Activated T-helper 2 cell treated with anti-CD3 and anti-CD28 coated beads, Interferon-gamma antibody, Interleukin-2, Interleukin-4, amounts not matched to agents 10 μg/mL and 5 μg/mL and 100 μg/mL, durations not matched to agents 14 hours and 24 hours and 36 hours (primary cell): ENCODE measurements around the gene SNAI3. TPM values are rescaled to one million over a fixed set of nuclear protein-coding genes. Genes with fewer than 3 reads are reported as not detected.
A peak's percentile ranks its signal among the peaks of the same experiment; 100 is the strongest.

Experiments used
- DNase-seq: peaks from one replicate; pipeline ENCODE4 v3.0.0; 2021; ENCODE audit warnings: low spot score
- H3K27ac Mint-ChIP-seq: one replicate; pipeline ENCODE4 v1.8.0; 2021; ENCODE audit warnings: mixed read lengths
- H3K27me3 Mint-ChIP-seq: one replicate; pipeline ENCODE4 v1.8.0; 2021; ENCODE audit warnings: low read depth, mixed read lengths
- H3K36me3 Mint-ChIP-seq: one replicate; pipeline ENCODE4 v1.8.0; 2021; ENCODE audit warnings: low read depth, mixed read lengths
- H3K4me1 Mint-ChIP-seq: one replicate; pipeline ENCODE4 v1.8.0; 2021; ENCODE audit warnings: low read depth, mixed read lengths
- H3K4me3 Mint-ChIP-seq: one replicate; pipeline ENCODE4 v1.8.0; 2021; ENCODE audit warnings: low read depth, mild to moderate bottlenecking, moderate library complexity, mixed read lengths
- H3K9me3 Mint-ChIP-seq: one replicate; pipeline ENCODE4 v1.8.0; 2021; ENCODE audit warnings: mixed read lengths
- intact Hi-C: fragments of 100-400 bp; cut with micrococcal nuclease; formaldehyde crosslinking; loops from one replicate; pipeline ENCODE4 v1.15.1; 2023
- total RNA-seq: library from RNA; stranded (reverse); gene quantifications from 2 replicates; pipeline ENCODE4 v1.2.3, GENCODE V29; 2022

Gene SNAI3
- total RNA-seq, 1 donor from 2014 or later, result 2.0 TPM

DNA sequence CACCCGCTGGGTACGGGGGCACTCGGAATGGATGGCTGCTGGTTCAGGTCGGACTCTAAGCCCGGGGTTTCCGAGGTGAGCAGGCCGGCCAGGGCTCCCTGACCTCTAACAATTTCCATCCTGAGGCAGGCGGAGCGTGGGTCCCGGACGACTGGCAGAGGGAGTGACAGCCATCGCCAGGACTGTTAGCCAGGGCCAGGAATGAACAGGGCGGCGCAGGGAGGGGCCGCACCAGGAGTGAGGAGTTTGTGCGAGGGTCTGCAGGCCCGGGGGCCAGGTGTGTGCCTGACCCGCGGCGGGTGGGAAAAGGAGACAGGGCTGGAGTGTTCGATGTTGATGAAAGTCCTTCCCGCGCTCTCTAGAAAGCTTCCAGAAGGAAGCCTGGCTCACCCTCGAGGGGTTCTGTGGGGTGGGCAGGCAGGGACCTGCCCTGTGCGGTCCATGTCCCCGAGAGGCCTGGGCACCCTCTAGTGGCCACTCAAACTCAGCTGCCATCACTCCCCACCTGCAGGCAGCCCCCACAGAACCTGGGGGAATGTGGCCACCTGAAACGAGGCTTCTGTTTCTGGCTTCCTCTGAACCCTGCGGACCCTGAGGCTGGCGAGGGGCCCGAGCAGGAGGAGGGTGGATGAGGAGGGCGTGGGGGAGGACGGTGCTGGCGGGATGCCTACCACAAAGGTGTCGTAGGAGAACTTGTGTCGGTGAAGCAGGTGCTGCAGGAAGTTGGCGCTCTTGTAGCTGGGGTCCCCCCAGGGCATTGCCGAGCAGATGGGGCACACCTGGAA is 11.7 kb upstream of the SNAI3 start:
- no peak for DNase-seq
- Mint-ChIP-seq H3K4me3 (no peak overlapping the region), H3K27ac (no peak overlapping the region), H3K9me3 (no peaks in the 10 kb centered on the region), H3K27me3 (no peaks in the 10 kb centered on the region), H3K36me3 (peaks cover 33% of the 10 kb centered on the region), H3K4me1 (peaks cover 30% of the 10 kb centered on the region)
- intact Hi-C loops, result no loop called here

DNA sequence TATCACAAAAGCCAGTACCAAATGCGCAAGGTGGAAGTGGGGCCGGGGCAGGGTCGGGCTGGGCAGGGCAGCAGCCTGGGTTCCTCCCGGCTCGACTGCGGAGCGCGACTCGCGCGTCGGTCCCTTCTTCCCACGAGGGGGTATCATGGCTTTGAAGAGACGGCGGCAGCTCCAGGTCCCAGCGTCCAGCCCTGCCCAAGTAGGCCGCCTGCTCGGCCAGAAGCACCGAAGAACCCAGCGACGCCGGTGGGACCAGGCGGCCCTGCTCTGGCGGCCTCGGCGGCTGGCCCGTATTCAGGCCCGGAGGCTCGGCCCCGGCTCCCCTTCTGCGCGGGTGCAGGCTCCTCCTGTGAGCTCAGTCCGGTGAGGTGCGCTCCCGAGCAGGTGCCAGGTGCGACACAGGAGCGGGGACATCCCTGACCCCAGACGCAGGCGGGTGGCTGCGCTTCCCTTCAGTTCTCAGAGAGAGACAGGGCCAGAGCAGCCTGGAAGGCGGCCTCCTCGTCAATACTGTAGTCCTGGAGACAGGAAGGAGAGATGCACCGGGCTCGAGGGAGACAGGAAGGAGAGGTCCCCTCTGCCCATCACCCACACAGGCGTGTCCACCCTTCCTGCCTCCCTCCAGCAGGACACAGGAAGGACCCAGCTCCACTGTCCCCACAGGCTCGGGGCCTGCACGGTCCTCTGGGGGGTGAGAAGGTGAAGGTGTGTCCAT is 11.0 kb upstream of the SNAI3 start:
- H3K27me3 Mint-ChIP-seq, result no peaks in the 10 kb centered on the region
- H3K36me3 Mint-ChIP-seq, result peaks cover 27% of the 10 kb centered on the region
- H3K27ac Mint-ChIP-seq, result no peak overlapping the region
- H3K4me3 Mint-ChIP-seq, result no peak overlapping the region
- no peaks in the 10 kb centered on the region for H3K9me3 Mint-ChIP-seq
- DNase-seq, result no peak
- intact Hi-C loops, result no loop called here
- H3K4me1 Mint-ChIP-seq, result peaks cover 26% of the 10 kb centered on the region

DNA sequence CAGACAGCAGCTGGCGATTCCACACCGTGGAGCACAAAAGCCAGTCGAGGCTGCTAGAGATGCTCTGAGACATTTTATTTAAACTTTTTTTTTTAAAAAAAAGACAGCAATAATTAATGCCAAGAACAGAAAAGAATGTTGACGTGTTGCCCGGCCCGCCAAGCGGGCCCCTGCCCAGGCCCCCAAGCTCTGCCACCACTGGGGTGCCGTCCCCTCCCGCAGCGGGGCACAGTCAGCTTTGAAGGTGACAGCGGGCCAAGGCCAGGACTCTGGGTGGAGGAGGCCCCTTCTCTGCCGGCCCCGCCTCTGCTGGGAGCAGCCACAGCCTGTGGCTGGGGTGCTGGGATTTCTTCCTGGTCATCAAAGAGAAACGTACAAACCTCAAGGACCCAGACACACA is 10.1 kb upstream of the SNAI3 start:
- no peaks in the 10 kb centered on the region for H3K9me3 Mint-ChIP-seq
- intact Hi-C loops, result no loop called here
- peaks cover 27% of the 10 kb centered on the region for H3K36me3 Mint-ChIP-seq
- H3K27me3 Mint-ChIP-seq, result no peaks in the 10 kb centered on the region
- H3K4me1 Mint-ChIP-seq, result peaks cover 24% of the 10 kb centered on the region
- no peak overlapping the region for H3K4me3 Mint-ChIP-seq
- no peak overlapping the region for H3K27ac Mint-ChIP-seq
- DNase-seq, result no peak

DNA sequence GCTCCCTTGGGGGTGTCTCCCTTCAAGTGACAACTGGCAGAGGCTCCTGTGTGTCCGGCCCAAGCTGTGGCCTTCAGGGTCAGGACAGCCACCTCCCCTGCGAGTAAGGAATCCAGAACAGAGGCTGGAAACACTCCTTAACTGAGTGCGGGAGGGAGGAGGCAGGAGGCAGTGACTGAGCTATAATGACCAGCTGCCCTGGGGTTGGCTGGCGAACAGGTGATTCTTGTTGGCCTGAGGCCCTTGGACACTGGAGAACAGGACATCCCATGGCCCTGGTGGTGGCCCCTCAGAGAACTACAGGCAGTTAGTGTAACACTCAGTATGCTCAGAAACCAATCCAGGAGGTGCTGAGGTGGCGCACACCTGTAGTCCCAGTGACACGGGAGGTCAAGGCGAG is 9.4 kb upstream of the SNAI3 start:
- no peak for DNase-seq
- no peaks in the 10 kb centered on the region for H3K27me3 Mint-ChIP-seq
- peaks cover 27% of the 10 kb centered on the region for H3K36me3 Mint-ChIP-seq
- H3K4me1 Mint-ChIP-seq, result peaks cover 26% of the 10 kb centered on the region
- intact Hi-C loops, result no loop called here
- no peak overlapping the region for H3K27ac Mint-ChIP-seq
- no peak overlapping the region for H3K4me3 Mint-ChIP-seq
- no peaks in the 10 kb centered on the region for H3K9me3 Mint-ChIP-seq

DNA sequence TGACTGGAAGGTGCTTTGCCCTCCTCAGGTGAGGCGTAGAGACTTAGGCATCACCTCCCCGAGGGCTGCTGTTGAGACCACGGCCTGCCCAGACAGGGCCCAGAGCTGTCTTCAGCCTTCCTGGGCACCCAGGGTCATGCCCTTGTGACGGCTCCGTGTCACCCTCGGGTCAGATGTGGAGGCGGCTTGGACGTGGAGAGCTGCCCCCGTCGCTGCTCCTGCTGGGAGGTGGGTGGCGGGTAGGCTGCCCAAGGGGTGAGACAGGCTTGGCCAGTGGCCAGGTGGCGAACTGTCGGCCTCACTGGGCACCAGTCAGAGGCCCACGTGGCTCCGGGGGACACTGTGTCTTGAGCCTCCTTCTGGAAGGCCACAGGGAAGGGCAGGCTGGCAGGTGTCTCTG is 8.9 kb upstream of the SNAI3 start:
- DNase-seq, result no peak
- H3K9me3 Mint-ChIP-seq, result no peaks in the 10 kb centered on the region
- peaks cover 27% of the 10 kb centered on the region for H3K4me1 Mint-ChIP-seq
- no peak overlapping the region for H3K27ac Mint-ChIP-seq
- H3K36me3 Mint-ChIP-seq, result peaks cover 23% of the 10 kb centered on the region
- intact Hi-C loops, result no loop called here
- no peaks in the 10 kb centered on the region for H3K27me3 Mint-ChIP-seq
- no peak overlapping the region for H3K4me3 Mint-ChIP-seq

DNA sequence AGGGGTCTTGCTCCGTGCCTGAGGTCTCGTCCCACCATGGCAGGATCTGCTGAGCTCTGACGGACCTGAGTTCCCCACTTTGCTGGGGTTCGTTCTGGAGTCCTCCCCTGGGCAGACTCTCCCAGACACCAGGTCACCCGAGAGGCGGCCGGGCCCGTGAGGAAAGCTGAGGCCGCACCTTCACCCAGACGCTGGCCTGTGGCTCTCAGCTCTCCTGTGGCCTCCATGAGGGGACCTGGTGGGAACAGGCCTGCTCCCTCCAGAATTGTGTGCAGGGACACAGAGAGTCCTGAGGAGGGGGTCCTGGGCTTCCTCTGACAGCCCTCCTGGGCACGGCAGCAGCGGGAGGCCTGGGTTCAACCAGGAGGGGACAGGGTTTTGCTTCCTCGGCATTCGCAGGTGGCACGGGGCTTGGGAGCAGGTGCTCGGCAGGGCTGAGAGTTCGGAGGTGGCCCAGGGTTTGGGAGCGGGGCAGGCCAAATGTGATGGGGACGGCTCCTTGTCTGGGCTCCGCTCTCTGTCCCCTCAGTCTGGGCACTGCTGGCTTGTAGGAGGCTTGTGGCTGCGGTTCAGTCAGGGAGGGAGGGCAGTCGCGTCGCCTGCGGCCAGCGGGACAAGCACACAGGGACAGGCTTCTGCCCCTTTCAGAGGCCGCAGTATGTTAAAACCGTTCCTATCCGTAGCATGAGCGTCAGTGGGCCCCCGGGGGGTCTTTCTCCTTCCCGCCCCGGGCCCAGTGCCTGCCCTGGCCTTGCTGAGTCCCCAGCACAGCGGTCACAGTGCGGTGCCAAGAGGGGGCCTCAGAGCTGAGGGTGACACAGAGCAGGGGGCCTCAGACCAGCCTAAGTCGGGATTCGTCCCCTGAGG is 8.1 kb upstream of the SNAI3 start:
- H3K36me3 Mint-ChIP-seq, result peaks cover 16% of the 10 kb centered on the region

DNA sequence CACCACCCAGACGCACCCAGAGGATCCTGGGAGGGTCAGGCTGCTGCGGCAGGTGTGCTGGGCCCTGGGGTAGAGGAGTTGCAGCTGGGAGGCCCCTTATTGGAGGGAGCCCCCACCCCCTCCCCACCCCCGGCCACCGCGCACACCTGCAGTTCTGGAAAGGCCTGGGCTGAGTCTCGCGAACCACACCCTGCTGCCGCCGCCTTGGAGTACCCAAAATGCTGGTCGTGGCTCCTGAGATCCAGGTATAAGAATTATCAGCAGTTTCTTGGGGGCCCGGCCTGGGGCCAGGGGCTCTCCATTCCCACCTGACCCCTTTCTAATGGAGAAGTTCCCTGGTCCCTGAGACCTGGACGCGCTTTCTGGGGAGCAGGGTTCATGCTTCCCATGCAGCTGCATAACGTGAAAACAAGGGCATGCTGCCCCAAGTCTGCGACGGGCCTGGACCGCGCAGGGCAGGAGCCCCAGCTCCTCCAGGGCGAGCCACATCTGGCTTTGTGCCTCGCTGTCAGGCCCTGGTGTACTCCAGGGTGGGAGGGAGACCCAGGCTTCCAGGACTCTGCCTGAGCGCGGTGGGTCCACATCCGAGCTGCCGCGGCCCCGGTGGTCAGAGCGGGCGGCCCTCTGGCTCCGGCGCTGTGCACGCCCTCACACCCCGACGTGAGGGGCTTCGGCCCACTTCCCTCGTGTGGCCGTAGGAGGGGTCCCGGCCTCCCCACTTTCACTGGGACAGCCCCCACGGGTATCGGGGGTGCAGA is 7.3 kb upstream of the SNAI3 start:
- H3K27ac Mint-ChIP-seq, result no peak overlapping the region
- no peak overlapping the region for H3K4me3 Mint-ChIP-seq
- no peaks in the 10 kb centered on the region for H3K27me3 Mint-ChIP-seq
- no peak for DNase-seq
- peaks cover 15% of the 10 kb centered on the region for H3K36me3 Mint-ChIP-seq
- H3K4me1 Mint-ChIP-seq, result peaks cover 18% of the 10 kb centered on the region
- no peaks in the 10 kb centered on the region for H3K9me3 Mint-ChIP-seq
- intact Hi-C loops, result no loop called here

More for the DNA sequence above, 8.1 kb upstream of the SNAI3 start:
- intact Hi-C loops, result no loop called here
- no peaks in the 10 kb centered on the region for H3K9me3 Mint-ChIP-seq
- no peak for DNase-seq
- no peak overlapping the region for H3K27ac Mint-ChIP-seq
- peaks cover 19% of the 10 kb centered on the region for H3K4me1 Mint-ChIP-seq
- H3K4me3 Mint-ChIP-seq, result no peak overlapping the region
- no peaks in the 10 kb centered on the region for H3K27me3 Mint-ChIP-seq

DNA sequence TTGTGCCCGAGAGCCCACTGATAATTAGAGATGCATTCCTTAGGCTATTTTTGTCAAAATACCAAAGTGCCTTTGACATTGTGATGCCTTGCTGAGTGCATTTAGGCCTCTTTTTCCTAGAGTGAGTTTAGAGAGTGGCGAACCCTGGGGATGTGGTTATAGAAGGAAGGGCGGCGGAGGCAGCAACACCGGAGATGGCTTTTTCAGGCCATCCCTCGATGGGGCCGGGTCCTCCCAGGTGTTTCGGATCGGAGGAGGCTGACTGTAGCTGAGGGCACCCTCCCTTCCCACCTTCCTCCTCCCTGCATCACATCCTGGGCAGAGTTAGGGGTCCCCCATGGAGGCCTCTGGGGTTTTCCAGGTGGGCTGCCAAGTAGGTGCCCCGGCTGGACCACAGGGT is 6.6 kb upstream of the SNAI3 start:
- Mint-ChIP-seq H3K9me3 (no peaks in the 10 kb centered on the region), H3K4me1 (peaks cover 21% of the 10 kb centered on the region), H3K4me3 (no peak overlapping the region), H3K27ac (peak overlapping the region; percentile 7), H3K27me3 (no peaks in the 10 kb centered on the region), H3K36me3 (peaks cover 9% of the 10 kb centered on the region)
- DNase-seq, result no peak
- intact Hi-C loops, result no loop called here

DNA sequence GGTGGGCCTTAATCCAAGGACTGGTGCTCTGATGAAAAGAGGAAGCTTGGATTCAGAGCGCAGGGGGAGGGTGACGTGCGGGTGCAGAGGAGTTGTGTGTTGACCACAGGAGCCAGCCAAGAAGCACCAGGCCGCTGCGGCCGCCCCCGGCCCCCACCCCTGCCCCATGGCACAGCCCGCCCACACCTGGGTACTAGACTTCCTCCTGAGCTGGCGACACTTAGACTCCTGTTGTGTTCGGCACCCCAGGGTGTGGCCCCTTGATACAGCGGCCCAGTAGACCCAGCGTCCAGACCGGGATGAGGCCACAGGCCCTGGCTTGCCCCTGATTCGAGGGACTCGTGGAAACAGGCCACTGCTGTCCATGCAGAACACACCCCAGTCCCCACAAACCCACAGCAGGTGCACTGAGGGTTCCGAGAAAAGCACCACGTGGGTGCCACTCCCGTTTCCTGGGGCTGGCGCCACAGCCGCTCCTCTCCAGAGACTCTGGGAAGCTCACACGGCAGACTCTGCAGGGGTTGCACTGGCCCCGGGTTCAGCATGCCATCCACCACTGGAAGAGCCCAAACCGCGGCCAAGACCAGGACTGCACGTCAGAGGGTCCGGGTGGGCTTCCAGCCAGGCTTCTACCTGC is 5.7 kb upstream of the SNAI3 start:
- intact Hi-C loops, result no loop called here
- peaks cover 3% of the 10 kb centered on the region for H3K36me3 Mint-ChIP-seq

DNA sequence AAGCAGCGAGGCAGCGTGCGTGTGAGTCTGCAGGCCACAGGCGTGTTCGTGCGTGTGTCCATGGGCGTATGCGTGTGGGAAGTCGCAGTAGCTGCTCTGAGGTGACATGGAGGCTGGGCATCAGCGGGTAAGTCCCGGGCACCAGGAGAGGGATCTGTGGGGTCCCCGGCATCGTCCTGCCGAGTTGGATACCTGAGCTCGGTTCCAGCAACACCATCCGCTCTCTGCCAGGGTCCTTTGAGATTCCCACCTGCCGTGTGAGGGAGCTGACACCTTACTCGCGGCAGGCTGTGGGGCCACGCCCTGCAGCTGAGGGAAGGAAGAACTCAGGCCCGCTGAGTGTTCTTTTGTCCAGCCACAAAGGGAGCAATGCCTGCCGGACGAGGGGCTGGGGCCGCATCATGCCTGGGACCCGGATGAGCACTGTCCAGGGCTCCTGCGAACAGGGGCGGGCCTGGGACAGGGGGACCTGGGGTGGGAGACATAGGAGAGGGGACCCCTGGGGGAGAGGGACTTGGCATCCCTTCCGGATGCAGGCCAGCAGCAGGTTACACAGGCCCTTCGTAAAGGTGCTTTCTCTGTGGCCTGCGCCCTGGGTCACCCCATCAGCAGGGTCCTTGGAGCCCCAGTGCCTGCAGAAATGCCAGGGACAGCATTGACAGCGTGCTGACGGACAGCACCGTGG is 5.0 kb upstream of the SNAI3 start:
- Mint-ChIP-seq H3K4me3 (no peak overlapping the region), H3K9me3 (no peaks in the 10 kb centered on the region), H3K4me1 (peaks cover 21% of the 10 kb centered on the region), H3K27me3 (no peaks in the 10 kb centered on the region), H3K36me3 (no peaks in the 10 kb centered on the region), H3K27ac (no peak overlapping the region)
- DNase-seq, result no peak
- intact Hi-C loops, result no loop called here

More for the DNA sequence above, 5.7 kb upstream of the SNAI3 start:
- H3K27me3 Mint-ChIP-seq, result no peaks in the 10 kb centered on the region
- DNase-seq, result peak; percentile 36
- no peaks in the 10 kb centered on the region for H3K9me3 Mint-ChIP-seq
- H3K4me3 Mint-ChIP-seq, result no peak overlapping the region
- H3K27ac Mint-ChIP-seq, result peak overlapping the region; percentile 42
- H3K4me1 Mint-ChIP-seq, result peaks cover 21% of the 10 kb centered on the region

DNA sequence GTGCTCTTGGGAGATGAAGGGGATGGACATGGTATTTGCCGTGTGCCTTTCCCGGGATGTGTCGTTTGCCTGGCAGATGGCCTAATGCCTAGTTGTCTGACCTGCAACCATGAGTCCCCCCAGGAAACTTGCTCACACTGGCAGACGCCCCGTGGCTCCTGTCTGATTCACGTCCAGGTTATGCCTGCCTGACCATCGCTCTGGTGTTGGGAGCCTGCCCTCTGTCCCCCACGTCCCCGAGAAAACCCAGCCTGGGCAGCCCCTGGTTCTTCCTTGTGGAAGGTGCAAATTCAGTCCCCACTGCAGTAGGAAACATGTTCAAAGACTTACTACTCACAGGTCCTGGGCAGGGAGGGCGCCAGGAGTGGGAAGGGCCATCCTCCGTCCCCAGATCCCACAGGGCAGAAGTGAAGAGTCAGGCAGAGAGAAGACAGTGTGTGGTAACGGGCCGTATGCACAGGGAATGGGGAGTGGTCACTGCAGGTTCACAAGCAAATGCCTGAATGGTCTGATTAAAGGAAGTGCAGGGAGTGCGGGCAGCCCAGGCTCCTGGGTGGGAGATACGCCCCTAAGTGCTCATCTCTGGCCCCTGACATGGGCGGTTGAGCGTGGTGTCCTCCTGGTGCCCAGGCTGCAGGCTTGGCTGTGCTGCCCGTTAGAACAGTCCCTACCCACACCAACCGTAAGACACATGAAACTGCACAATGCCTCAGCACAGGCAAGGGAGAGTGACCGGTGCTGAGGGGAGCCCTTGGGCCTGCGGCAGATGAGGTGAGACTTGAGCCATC is 4.2 kb upstream of the SNAI3 start:
- Mint-ChIP-seq H3K27ac (no peak overlapping the region), H3K36me3 (no peaks in the 10 kb centered on the region), H3K9me3 (no peaks in the 10 kb centered on the region), H3K4me1 (peaks cover 21% of the 10 kb centered on the region), H3K4me3 (no peak overlapping the region), H3K27me3 (no peaks in the 10 kb centered on the region)
- DNase-seq, result no peak
- intact Hi-C loops, result no loop called here
